ENCODE data around the gene ZCCHC4.

ZCCHC4 gene

GRCh38 chr4:25413261-25413660 is 100.7 kb downstream of the ZCCHC4 start:
- no peak overlapping the region for H3K4me3 ChIP-seq (ENCODE audit: low read depth in 1 of 2, low read length in 2 of 2)
- H3K27ac ChIP-seq (ENCODE audit: low read length), result no peak overlapping the region
- H3K9me3 ChIP-seq (ENCODE audit: control insufficient read depth in 1 of 2, low read length in 2 of 2), result no peaks in the 10 kb centered on the region
- H3K4me1 ChIP-seq (ENCODE audit: control insufficient read depth in 1 of 2, insufficient read depth in 2 of 2, low read length in 2 of 2), result no peaks in the 10 kb centered on the region
- H3K36me3 ChIP-seq (ENCODE audit: control insufficient read depth in 1 of 2, insufficient read depth in 2 of 2, low read length in 2 of 2), result peaks cover 57 to 88% of the 10 kb centered on the region in 2 donors
- H3K27me3 ChIP-seq (ENCODE audit: low read depth, low read length), result no peaks in the 10 kb centered on the region

GRCh38 chr4:25417014-25417413 is 104.4 kb downstream of the ZCCHC4 start:
- Histone ChIP-seq H3K27me3 (ENCODE audit: low read depth, low read length) (no peaks in the 10 kb centered on the region), H3K9me3 (ENCODE audit: control insufficient read depth in 1 of 2, low read length in 2 of 2) (no peaks in the 10 kb centered on the region), H3K4me1 (ENCODE audit: control insufficient read depth in 1 of 2, insufficient read depth in 2 of 2, low read length in 2 of 2) (no peaks in the 10 kb centered on the region), H3K27ac (ENCODE audit: low read length) (no peak overlapping the region), H3K4me3 (ENCODE audit: low read depth in 1 of 2, low read length in 2 of 2) (no peak overlapping the region), H3K36me3 (ENCODE audit: control insufficient read depth in 1 of 2, insufficient read depth in 2 of 2, low read length in 2 of 2) (peaks cover 43 to 56% of the 10 kb centered on the region in 2 donors)

All from muscle layer of duodenum (tissue), 2 donors.